ENCODE measurements around the gene ANK2.

The ANK2 gene

DNA sequence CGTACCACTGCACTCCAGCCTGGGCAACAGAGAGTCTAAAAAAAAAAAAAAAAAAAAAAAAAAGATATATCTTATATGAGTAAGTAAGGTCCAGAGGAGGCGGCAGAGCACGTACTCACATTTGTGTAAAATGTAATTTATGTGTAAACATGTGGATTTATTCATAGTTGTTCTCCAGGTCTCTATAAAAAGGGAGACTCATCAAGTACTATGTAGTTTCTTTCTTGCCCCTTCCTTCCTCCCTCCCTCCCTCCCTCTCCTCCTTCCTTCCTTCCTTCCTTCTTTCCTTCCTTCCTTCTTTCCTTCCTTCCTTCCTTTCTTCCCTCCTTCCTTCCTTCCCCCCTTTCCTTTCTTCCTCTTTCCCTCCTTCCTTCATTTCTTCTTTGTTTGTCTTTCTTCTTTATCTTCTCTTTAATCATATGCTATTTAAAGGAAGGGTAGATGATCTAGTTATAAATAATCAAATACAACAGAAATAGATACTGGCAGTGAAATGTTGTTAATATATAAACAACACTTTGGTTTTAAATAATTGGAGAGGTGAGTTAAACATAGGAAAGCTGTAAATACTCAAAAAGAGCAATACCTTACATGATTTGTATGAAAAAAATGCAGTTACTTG is 344.8 kb downstream of the ANK2 start:
- TF ChIP-seq ZFX (IDR thresholded peaks at IDR 0.05): no peak
- TF ChIP-seq, protein P1, sequence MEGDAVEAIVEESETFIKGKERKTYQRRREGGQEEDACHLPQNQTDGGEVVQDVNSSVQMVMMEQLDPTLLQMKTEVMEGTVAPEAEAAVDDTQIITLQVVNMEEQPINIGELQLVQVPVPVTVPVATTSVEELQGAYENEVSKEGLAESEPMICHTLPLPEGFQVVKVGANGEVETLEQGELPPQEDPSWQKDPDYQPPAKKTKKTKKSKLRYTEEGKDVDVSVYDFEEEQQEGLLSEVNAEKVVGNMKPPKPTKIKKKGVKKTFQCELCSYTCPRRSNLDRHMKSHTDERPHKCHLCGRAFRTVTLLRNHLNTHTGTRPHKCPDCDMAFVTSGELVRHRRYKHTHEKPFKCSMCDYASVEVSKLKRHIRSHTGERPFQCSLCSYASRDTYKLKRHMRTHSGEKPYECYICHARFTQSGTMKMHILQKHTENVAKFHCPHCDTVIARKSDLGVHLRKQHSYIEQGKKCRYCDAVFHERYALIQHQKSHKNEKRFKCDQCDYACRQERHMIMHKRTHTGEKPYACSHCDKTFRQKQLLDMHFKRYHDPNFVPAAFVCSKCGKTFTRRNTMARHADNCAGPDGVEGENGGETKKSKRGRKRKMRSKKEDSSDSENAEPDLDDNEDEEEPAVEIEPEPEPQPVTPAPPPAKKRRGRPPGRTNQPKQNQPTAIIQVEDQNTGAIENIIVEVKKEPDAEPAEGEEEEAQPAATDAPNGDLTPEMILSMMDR (conservative IDR thresholded peaks at IDR 0.05): no peak
- H3K27ac ChIP-seq: no peak overlapping the region

DNA sequence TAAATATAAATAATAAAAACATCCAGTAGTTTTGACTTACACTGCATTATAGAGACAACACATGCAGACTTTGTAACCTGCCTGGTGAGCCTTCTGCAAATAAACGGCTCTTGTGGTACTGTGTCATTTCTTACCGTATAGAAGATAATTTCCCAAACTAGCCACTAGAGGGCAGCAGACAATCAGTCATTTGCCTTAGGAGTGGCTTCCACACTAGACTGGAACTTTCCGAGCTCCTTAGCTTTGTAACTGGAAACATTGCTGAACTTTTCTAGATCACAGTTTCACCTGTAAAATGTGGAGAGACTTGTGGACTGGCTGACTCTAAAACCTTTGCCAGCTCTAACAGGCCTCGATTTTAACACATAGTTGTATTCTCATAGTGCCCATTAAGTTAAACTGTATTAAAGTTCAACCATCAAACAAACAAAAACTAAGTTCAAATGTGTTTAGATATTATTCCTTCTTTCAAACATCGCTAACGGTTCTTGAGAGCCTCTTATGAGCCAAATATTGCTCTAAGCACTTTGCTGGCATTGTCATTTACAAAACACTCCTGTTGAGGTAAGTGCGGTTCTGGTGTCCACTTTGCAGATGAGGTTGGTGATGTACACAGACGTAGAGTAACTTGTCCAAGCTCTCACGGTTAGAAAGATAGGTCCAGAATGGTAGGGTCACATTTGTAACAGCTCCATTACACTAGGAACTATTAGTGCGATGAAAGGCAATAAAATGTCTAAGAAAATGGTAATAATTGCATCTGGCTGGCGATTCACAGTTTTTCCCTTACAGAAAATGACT is 345.5 kb downstream of the ANK2 start:
- no peak for TF ChIP-seq ZFX (IDR thresholded peaks at IDR 0.05)
- TF ChIP-seq, protein P1 (conservative IDR thresholded peaks at IDR 0.05): peak; percentile 78
- H3K27ac ChIP-seq: no peak overlapping the region

DNA sequence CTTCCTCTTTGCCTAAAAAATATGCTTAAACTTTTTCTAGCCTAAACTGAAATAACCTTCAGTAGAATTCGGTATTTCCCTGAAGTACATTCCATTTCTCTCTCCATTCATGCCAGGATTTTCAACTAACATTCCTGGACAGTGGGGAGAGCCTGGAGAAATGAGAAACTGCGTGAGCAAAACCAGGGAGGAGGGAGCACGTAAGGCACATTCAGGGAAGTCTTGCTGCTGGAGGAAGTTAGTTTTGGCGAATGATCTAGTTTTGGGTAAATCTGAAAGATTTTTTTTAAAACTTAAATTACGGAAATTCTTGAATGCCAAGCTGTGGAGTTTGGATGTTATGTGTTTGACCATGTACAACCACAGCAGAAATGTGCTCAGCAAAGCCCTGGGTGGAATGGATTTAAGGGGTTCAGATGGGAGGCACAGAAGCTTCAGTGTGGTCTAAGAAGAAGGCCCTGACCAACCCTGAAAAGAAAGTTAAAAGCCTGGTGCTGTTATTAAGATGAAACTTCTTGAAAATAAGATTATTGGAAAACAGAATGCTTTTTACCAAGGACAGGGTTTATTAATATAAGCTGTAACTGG is 347.8 kb downstream of the ANK2 start:
- TF ChIP-seq, protein P1 (conservative IDR thresholded peaks at IDR 0.05): no peak
- no peak for TF ChIP-seq ZFX (IDR thresholded peaks at IDR 0.05)
- H3K27ac ChIP-seq: no peak overlapping the region

DNA sequence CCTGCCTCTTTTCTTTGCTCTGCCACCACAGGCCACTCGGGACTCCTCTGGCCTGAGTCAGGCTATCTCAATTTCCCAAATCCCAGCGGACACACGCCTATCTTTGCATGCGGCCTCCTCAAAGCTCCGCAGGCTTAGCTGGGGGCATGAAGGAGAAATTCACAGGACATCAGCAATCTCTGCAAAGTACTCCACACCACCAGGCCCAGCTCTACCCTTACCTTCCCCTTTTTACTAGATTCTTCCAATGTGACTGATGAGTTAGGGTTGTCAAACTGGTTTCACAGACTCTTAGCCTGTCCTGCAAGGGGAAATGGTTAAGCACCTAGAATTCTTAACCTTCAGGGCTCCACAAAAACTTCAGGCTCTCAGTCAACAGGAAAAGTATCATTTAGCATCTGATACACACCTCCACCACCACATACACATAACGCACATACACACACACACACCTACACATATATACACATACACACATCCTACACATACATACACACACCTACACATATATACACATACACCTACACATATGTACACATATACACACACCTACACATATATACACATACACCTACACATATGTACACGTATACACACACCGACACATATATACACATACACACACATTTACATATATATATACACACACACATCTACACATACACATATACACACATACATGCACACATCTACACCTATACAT is 349.1 kb downstream of the ANK2 start:
- no peak overlapping the region for H3K27ac ChIP-seq
- no peak for TF ChIP-seq ZFX (IDR thresholded peaks at IDR 0.05)
- TF ChIP-seq, protein P1 (conservative IDR thresholded peaks at IDR 0.05): no peak

DNA sequence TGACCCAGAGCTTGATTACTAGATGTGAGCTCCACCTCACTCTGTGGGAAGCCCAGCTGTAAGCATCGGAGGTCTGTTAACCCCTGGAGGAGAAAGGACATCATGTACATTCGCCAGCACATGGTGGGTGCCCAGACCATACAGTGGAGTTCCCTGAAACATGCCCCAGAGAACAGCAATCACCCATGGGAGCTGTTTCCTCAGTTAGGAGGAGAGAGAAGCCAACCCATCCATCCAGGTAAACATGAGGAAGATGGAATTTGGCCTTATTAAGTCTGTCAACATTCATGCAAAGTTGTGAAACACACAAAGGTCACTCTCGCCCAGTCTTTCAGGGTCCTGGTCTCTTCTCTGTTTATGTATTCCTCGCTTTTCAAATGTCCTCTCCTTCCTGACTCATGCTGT is 354.7 kb downstream of the ANK2 start:
- H3K27ac ChIP-seq: no peak overlapping the region
- TF ChIP-seq, protein P1 (conservative IDR thresholded peaks at IDR 0.05): no peak
- TF ChIP-seq ZFX (IDR thresholded peaks at IDR 0.05): no peak

DNA sequence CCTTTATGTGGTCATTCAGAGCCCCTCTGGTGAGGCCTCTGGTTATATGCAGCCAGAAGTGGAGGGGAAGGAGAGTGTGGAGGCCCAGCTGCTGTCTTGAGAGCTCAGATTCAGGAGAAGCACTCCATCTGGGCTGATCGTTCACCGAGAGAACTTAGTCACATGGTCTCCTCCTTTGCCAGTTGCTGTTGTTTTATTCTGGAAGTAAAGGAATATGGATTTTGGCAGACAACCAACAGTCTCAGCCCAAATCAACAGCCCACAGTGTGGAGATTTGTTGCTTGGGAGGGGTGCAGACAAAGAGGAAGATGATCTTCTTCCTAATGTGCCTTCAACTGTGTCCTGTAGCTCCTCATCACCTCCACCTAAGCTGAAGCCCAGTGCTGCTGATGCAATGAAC is 355.4 kb downstream of the ANK2 start:
- no peak for TF ChIP-seq ZFX (IDR thresholded peaks at IDR 0.05)
- TF ChIP-seq, protein P1 (conservative IDR thresholded peaks at IDR 0.05): no peak

More for the DNA sequence above, 355.4 kb downstream of the ANK2 start:
- H3K27ac ChIP-seq: no peak overlapping the region
